Tibial nerve (tissue), 4 donors: ENCODE data around the gene ATP1A4. TPM values are rescaled to one million over a fixed set of nuclear protein-coding genes. Genes with fewer than 3 reads are reported as not detected.

Source experiments
- DNase-seq, 2 donors: peaks; one replicate each; pipeline ENCODE4 v3.0.0-alpha.2; 2019; ENCODE audit warnings: low spot score in 2 of 2
- H3K27ac ChIP-seq, 4 donors: fragments of 200-600 bp; sonication (generic) in 3 of 4; one replicate each; pipeline ENCODE4 v1.5.1; 2017 to 2019; ENCODE audit warnings: mild to moderate bottlenecking in 1 of 4
- H3K27me3 ChIP-seq, 2 donors: fragments of 200-600 bp; sonication (generic) in 1 of 2; one replicate each; pipeline versions ENCODE4 v1.5.1 to v1.6.0; 2017 to 2019
- H3K36me3 ChIP-seq, 3 donors: fragments of 200-600 bp; sonication (generic); one replicate each; pipeline ENCODE4 v1.5.1; 2018 to 2019
- H3K4me1 ChIP-seq, 4 donors: fragments of 200-600 bp; sonication (generic) in 3 of 4; one replicate each; pipeline ENCODE4 v1.5.1; 2017 to 2019
- H3K4me3 ChIP-seq, 4 donors: fragments of 200-600 bp; sonication (generic) in 3 of 4; one replicate each; pipeline ENCODE4 v1.5.1; 2017 to 2019; ENCODE audit warnings: mild to moderate bottlenecking in 1 of 4, moderate library complexity in 1 of 4
- H3K9me3 ChIP-seq, 4 donors: fragments of 200-600 bp; sonication (generic) in 3 of 4; one replicate each; pipeline ENCODE4 v1.5.1; 2017 to 2019
- CTCF ChIP-seq, 5 experiments: fragments of 200-600 bp in 3 of 5; fragments of 450-650 bp in 2 of 5; sonication (generic) in 3 of 5; IDR thresholded peaks; one replicate each; pipeline ENCODE4 v1.5.1; 2016 to 2019; ENCODE audit warnings: antibody characterized with exemption in 5 of 5, mild to moderate bottlenecking in 3 of 5, moderate library complexity in 2 of 5
- EP300 ChIP-seq, 2 donors: sonication (generic); formaldehyde crosslinking; IDR thresholded peaks; one replicate each; pipeline ENCODE4 v1.6.1; 2017; ENCODE audit warnings: antibody characterized with exemption in 2 of 2, mild to moderate bottlenecking in 1 of 2
- POLR2A ChIP-seq, 2 donors: fragments of 450-650 bp; IDR thresholded peaks; one replicate each; pipeline ENCODE4 v1.6.1; 2017; ENCODE audit warnings: antibody characterized with exemption in 2 of 2, mild to moderate bottlenecking in 2 of 2, moderate library complexity in 2 of 2
- WGBS, 2 donors: methylation state at CpG; one replicate each; pipeline ENCODE4 v1.1.5; 2018; 5-methylcytosine and 5-hydroxymethylcytosine counted together
- total RNA-seq, 4 donors: library from RNA; depleted of rRNA; stranded (reverse); fragments of >200 nt; gene quantifications; one replicate each; pipeline ENCODE4 v1.1.0, GENCODE V29; 2016

The ATP1A4 gene
- total RNA-seq: 1 to 10 TPM in 3 of 4 donors, under 1 TPM in 1; 0.90 to 5.0 (median 2.1) TPM

GRCh38 chr1:160151303-160151702, at the start of gene ATP1A4:
Gene ATP1A4, plus strand, starts transcription at chr1:160151603. Its CDS starts 438 bp downstream, at chr1:160152041.
- H3K4me1 ChIP-seq: no peaks in the 10 kb centered on the region
- WGBS, 2 donors: 82 to 89% methylated on average over 6 of the region's 6 CpGs
- no peak within 1 kb of the TSS for H3K4me3 ChIP-seq
- no peak within 1 kb of the TSS for H3K27ac ChIP-seq
- H3K27me3 ChIP-seq: no peaks in the 10 kb centered on the region
- TF ChIP-seq CTCF (IDR thresholded peaks at IDR 0.05) (no peak), POLR2A (IDR thresholded peaks at IDR 0.05) (no peak), EP300 (IDR thresholded peaks at IDR 0.05) (no peak)
- H3K9me3 ChIP-seq: no peaks in the 10 kb centered on the region
- DNase-seq: no peak
- H3K36me3 ChIP-seq: no peaks in the 10 kb centered on the region

GRCh38 chr1:160101717-160102522, 49.5 kb upstream of the ATP1A4 start:
- 44 to 54% methylated on average over 9 of the region's 9 CpGs for WGBS, 2 donors

GRCh38 chr1:160103658-160104408, 47.6 kb upstream of the ATP1A4 start:
- no peaks in the 10 kb centered on the region for H3K27me3 ChIP-seq
- DNase-seq: no peak
- peak in 1 of 2 donors; percentile 27 for TF ChIP-seq EP300 (IDR thresholded peaks at IDR 0.05)
- no peak for TF ChIP-seq CTCF (IDR thresholded peaks at IDR 0.05)
- peak overlapping the region; percentile 64 to 99 (median 86) for H3K27ac ChIP-seq
- H3K4me3 ChIP-seq: no peak overlapping the region
- H3K4me1 ChIP-seq: peaks cover 0 to 71% (median 38%) of the 10 kb centered on the region in 4 donors
- WGBS, 2 donors: 22 to 23% methylated on average over 6 of the region's 6 CpGs
- H3K9me3 ChIP-seq: no peaks in the 10 kb centered on the region
- H3K36me3 ChIP-seq: no peaks in the 10 kb centered on the region

More at GRCh38 chr1:160101717-160102522, 49.5 kb upstream of the ATP1A4 start:
- H3K9me3 ChIP-seq: no peaks in the 10 kb centered on the region
- no peaks in the 10 kb centered on the region for H3K27me3 ChIP-seq
- H3K4me3 ChIP-seq: no peak overlapping the region
- no peak for TF ChIP-seq CTCF (IDR thresholded peaks at IDR 0.05)
- TF ChIP-seq EP300 (IDR thresholded peaks at IDR 0.05): no peak
- no peak for TF ChIP-seq POLR2A (IDR thresholded peaks at IDR 0.05)
- peaks cover 0 to 76% (median 49%) of the 10 kb centered on the region in 4 donors for H3K4me1 ChIP-seq
- H3K36me3 ChIP-seq: no peaks in the 10 kb centered on the region
- peak overlapping the region; percentile 58 to 99 (median 86) for H3K27ac ChIP-seq
- no peak for DNase-seq

- Histone ChIP-seq H3K27ac (peak overlapping the region; percentile 59 to 99 (median 76)), H3K36me3 (no peaks in the 10 kb centered on the region), H3K27me3 (no peaks in the 10 kb centered on the region), H3K4me1 (peaks cover 0 to 72% (median 36%) of the 10 kb centered on the region in 4 donors), H3K4me3 (no peak overlapping the region), H3K9me3 (no peaks in the 10 kb centered on the region)
- 20 to 32% methylated on average over 3 of the region's 3 CpGs for WGBS, 2 donors
- no peak for DNase-seq
- TF ChIP-seq EP300 (IDR thresholded peaks at IDR 0.05) (peak in 1 of 2 donors; percentile 31), CTCF (IDR thresholded peaks at IDR 0.05) (no peak)
Measured at GRCh38 chr1:160104486-160104885, 46.9 kb upstream of the ATP1A4 start.

GRCh38 chr1:160105155-160105554, 46.2 kb upstream of the ATP1A4 start:
- Histone ChIP-seq H3K27me3 (no peaks in the 10 kb centered on the region), H3K9me3 (no peaks in the 10 kb centered on the region), H3K27ac (peak overlapping the region; percentile 59 to 99 (median 76)), H3K36me3 (no peaks in the 10 kb centered on the region), H3K4me1 (peaks cover 0 to 68% (median 34%) of the 10 kb centered on the region in 4 donors), H3K4me3 (no peak overlapping the region)
- TF ChIP-seq POLR2A (IDR thresholded peaks at IDR 0.05) (no peak), EP300 (IDR thresholded peaks at IDR 0.05) (no peak), CTCF (IDR thresholded peaks at IDR 0.05) (no peak)
- DNase-seq: no peak
- 94 to 95% methylated on average over 5 of the region's 5 CpGs for WGBS, 2 donors
